Measurements from ENCODE around the gene LAPTM4A.

DNA sequence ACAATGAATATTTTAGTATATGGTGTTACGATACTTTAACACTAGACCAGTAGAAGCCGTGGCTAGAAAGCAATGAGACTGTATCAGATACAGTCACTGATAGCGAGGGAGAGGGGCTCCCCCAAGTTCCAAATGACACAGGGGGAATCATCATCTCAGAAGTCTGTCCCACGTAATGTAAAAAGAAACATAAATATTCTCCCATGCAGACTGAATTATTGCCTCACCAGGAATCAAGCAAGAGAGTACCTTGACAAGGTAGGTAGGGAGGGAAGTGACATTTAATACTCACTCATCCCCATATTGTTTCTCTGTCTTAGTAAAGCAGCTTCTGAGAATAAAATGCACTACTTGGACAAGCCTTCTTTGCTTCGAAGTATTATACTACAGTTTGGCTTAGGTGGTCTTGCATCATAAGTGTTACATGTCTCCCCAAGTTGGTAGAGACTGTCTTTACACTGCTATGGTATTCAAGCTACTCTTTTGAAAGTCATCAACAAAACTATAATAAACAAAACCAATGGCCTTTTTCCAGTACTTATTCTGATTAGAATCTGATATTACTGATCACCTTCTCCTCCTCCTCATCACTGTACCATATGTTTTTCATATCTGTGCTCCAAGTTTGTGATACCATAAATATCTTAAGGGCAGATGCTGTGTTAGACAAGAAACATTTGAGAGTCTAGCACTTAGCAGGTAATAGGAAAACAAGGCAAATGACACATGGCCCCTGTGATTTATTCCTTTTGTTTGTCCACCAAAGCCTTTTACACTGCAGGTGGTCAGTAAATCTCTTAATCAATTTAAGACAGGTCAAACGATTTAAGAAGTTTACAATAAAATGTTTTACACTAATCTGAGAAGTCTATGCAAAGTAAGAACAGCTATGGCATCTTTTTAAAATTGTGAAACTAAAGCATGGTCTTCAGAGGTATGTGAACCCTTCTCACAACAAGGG lies 2.7 kb downstream of the LAPTM4A start:
- TF ChIP-seq, protein P1, sequence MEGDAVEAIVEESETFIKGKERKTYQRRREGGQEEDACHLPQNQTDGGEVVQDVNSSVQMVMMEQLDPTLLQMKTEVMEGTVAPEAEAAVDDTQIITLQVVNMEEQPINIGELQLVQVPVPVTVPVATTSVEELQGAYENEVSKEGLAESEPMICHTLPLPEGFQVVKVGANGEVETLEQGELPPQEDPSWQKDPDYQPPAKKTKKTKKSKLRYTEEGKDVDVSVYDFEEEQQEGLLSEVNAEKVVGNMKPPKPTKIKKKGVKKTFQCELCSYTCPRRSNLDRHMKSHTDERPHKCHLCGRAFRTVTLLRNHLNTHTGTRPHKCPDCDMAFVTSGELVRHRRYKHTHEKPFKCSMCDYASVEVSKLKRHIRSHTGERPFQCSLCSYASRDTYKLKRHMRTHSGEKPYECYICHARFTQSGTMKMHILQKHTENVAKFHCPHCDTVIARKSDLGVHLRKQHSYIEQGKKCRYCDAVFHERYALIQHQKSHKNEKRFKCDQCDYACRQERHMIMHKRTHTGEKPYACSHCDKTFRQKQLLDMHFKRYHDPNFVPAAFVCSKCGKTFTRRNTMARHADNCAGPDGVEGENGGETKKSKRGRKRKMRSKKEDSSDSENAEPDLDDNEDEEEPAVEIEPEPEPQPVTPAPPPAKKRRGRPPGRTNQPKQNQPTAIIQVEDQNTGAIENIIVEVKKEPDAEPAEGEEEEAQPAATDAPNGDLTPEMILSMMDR (IDR thresholded peaks at IDR 0.05; ENCODE audit: poor library complexity): no peak
- TF ChIP-seq EZH2phosphoT487 (IDR thresholded peaks at IDR 0.05; ENCODE audit: low read depth, severe bottlenecking, unreplicated experiment): no peak
- no peak for TF ChIP-seq EZH2 (IDR thresholded peaks at IDR 0.05; ENCODE audit: borderline replicate concordance)
